Effector CD4-positive, alpha-beta T cell (primary cell): Measurements from ENCODE around the gene BOD1.

Source experiments
- DNase-seq: peaks from one replicate; pipeline ENCODE4 v3.0.0-alpha.2; 2020

Gene BOD1

DNA sequence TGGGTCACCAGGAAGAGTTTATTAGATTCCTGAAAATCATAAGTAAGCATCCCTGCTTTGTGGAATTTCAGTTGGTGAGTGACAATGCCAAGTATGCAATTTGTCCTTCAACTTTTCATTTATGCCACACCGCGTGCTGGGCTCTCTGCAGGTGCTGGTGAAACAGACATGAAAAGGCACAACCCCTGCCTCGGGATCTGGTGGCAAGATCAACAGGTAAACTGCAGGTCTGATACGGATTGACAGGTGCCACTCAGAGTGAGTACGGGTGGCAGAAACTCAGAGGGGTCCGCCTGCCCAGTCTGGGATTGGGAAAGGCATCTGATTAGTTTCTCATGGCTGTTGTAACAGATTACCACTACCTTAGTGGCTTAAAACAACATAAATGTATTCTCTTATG lies 40.5 kb downstream of the BOD1 start:
- DNase-seq = no peak

DNA sequence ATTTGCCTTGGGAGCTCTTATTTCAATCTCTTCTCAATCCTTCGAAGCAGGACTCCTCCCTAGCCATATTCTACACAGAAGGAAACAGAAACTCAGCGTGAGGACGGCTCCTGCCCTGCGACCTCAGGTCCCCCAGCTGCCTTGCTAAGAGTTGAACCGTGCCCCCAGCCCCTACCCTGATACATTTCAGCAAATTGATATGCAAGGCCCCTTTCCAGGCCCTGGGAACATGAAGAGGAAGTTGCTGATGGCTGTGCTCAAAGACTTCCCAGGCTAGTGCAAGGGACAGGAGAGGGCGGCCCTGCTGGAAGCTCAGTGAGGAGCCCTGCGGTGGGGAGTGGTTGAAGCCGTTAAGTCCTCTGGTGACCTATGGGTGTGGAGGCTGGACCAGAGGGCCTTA lies 41.5 kb downstream of the BOD1 start:
- DNase-seq = no peak

- peak; percentile 53 for DNase-seq
These were observed 43.1 kb downstream of the BOD1 start for GRCh38 chr5:173573126-173573960.

DNA sequence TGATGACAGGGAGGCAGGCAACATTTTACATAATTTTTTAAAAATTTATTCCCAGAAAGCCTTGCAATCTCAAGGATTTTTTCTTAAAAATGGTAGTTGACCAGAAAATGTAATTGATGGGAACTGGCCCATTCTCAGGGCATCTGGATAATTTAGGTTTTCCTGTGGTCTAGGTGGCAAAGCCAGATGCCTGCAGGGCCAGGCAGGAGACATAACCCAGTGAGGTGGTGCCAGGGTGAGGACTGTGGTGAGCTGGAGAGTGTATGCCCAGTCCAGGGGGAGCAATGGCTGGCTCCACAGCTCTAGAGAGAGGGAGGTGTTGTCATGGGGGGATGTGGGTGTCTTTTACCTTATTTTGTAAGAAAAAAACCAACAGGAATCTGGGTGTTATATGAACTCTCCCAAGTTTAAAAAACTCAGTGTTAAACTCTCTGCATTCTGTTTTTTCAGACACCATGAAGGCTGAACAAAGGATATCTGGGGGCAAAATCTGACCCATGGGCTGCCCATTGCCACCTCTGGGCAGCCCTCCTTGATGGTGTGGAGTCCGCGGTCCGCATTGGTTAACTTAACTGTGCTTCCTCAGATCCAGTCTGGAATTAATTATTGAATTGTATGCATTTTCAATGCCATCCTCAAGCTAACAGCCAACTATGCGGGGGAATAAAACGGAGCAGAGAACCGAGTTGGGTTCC lies 43.9 kb downstream of the BOD1 start:
- no peak for DNase-seq

- DNase-seq = no peak
These were observed 45.9 kb downstream of the BOD1 start for GRCh38 chr5:173570321-173571090.

- no peak for DNase-seq
These were observed 47.7 kb downstream of the BOD1 start for GRCh38 chr5:173568703-173569102.

DNA sequence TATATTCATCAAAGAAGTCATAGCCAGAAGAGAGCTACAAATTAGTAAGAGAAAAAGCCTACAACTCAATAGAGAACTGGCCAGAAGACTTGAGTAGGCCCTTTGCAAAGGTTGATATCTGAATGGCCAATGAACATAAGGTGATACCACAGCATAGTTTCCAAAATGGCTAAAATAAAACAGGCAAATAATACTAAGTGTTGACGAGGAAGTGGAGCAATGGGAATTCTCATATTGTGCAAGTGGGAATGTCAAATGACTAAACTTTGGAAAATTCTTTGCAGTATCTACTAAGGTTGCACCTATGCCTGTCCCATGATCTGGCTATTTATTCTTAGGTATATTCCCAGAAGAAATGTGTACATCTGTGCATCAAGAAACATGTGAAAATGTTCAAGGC lies 48.3 kb downstream of the BOD1 start:
- DNase-seq = no peak

DNA sequence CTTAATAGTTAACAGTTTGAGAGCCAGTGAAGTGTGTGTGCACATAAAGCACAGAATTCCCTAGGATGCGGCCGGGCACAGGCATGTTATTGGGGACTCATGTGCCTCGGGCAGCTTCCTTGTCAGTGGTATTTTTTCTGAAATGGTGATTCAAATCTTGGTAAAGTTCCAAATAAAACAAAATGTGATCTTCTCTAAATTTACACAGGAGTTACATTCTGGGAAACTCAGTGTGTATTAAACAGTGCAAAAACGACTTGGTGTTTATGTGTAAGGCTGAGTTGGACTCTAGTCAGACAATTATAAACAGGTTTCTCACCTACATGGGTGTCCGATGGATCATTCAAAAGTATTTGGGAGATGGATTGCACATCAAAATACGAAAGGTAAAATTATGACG lies 48.9 kb downstream of the BOD1 start:
- no peak for DNase-seq

DNA sequence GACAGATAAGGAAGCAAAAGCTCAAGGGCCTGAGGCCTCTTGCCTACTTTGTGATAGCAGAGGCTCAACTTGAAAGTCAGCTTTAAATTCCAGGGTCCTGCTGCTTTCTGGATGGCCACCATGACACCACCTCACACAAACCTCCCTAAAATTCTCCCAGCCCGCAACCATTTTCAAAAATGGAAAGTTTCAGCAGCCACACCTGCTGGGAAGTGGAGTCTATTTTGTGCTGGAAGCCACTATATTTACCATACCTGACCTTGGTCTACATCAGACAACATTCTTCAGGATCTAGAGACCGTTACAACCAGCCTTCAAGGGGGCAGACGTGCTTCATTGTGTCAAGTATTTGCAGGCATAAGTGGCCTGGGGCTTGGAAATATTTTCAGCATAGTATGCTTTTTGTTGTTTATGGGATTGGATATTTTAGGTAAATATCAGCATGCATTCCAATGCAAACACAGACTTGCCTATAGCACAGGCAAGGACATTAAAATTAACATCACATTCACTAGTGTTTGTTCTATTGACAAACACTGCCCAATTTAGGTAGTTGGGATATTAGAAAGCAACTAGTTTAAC lies 50.9 kb downstream of the BOD1 start:
- DNase-seq = no peak

DNA sequence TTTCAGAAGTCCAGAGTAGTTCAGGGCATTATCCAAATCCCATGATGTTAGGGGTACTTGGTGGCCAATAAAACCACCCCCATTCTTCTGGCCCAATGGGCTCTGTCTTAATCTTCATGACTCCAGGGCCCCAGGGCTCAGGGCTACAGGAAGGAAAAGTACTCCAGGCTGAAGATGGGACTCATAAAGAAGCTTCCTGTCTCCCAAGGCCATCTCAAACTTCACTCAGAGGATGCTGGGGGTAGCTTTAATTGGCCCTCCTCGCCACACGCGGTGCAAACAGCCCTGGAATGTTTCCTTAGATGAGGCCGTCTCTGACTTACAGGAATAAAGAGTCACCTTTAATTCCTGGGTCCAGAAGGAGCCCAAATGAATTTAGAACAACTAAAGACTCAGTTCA lies 52.3 kb downstream of the BOD1 start:
- DNase-seq = no peak

DNA sequence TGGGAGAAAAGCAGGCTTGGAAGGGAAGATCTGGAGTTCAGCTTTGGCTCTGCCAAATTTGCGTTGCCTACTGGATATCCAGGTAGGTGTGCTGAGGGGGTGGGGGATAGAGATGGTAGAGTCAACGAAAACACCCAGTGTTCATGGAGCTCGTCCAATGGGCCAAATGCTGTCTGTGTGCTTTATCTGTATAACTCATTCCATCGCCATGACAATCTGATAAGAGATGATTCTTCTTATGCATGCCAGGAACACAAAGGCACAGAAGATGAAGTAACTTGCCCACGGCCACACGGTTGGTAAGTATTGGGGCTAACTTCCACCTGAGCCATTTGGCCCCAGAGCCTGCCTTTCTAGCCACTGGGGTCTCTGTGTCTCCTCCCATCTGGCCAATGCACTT lies 53.2 kb downstream of the BOD1 start:
- DNase-seq = no peak

- DNase-seq = no peak
These were observed 54.0 kb downstream of the BOD1 start for GRCh38 chr5:173562451-173562850.
